ENCODE results near the gene B4GALNT1. TPM values are rescaled to one million over a fixed set of nuclear protein-coding genes. Genes with fewer than 3 reads are reported as not detected.
A peak's percentile ranks its signal among the peaks of the same experiment; 100 is the strongest.

B4GALNT1 gene
- total and polyA plus RNA-seq, 4 donors, result 0.11 to 0.30 (median 0.25) TPM; not detected in 1

DNA sequence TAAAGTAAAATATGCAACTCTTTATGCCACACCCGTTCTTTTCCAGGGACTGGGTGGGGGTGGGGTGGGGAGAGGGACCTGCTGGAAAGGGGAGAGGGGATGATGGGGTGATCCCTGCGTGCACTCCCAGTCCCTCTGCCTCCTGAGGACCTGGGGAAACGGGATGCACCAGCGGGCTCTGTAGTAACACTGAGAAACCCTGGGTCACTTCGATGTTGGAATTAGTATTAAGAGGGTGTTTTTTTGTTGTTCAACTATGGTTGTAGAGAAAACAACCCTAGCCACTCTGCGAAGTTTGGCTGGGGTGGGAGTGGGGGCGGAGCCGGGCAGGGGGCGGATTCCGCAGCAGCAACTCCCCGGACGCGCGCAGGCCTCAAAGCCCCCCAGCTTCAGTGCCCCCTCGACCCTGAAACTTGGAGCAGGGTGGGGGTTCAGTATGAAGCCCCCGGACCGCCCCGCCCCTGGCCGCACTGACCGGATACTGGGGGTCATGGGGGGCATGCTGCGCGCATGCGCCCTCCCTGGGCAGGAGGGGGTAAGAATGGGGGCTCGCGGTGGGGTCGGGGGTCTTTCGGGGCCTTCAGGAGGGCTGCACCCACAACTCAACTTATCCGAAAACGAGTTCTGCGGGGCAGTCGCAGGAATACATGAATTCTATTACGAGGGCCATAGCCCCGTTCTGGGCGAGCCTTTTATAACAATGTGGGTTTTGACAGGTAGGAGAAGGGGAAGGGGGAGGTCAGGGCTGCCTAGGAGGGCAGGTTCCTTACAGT, 23.0 kb downstream of the B4GALNT1 start:
- DNase-seq (ENCODE audit: low spot score), result no peak
- 16% methylated on average over 34 of the region's 34 CpGs for WGBS
- H3K27me3 ChIP-seq (ENCODE audit: control insufficient read depth in 4 of 4, insufficient read depth in 4 of 4, low read length in 3 of 4), result peaks cover 0 to 9% (median 4%) of the 10 kb centered on the region in 4 donors
- H3K4me3 ChIP-seq (ENCODE audit: low read depth in 1 of 3, low read length in 3 of 3), result no peak overlapping the region
- peak overlapping the region in 1 of 2 donors; percentile 53 for H3K27ac ChIP-seq (ENCODE audit: low read depth in 1 of 2, low read length in 2 of 2)
- H3K4me1 ChIP-seq (ENCODE audit: control insufficient read depth in 4 of 4, insufficient read depth in 4 of 4, low read length in 3 of 4), result peaks cover 0 to 12% (median 11%) of the 10 kb centered on the region in 4 donors
- H3K36me3 ChIP-seq (ENCODE audit: control insufficient read depth in 4 of 4, insufficient read depth in 3 of 4, low read depth in 1 of 4, low read length in 3 of 4), result no peaks in the 10 kb centered on the region
- TF ChIP-seq NR2F2 (IDR thresholded peaks at IDR 0.05), result peak; percentile 31
- TF ChIP-seq YY1 (IDR thresholded peaks at IDR 0.05), result no peak
- H3K9ac ChIP-seq (ENCODE audit: low read depth in 1 of 2, low read length in 2 of 2), result no peak overlapping the region
- no peaks in the 10 kb centered on the region for H3K9me3 ChIP-seq (ENCODE audit: control insufficient read depth in 4 of 4, low read length in 3 of 4)

DNA sequence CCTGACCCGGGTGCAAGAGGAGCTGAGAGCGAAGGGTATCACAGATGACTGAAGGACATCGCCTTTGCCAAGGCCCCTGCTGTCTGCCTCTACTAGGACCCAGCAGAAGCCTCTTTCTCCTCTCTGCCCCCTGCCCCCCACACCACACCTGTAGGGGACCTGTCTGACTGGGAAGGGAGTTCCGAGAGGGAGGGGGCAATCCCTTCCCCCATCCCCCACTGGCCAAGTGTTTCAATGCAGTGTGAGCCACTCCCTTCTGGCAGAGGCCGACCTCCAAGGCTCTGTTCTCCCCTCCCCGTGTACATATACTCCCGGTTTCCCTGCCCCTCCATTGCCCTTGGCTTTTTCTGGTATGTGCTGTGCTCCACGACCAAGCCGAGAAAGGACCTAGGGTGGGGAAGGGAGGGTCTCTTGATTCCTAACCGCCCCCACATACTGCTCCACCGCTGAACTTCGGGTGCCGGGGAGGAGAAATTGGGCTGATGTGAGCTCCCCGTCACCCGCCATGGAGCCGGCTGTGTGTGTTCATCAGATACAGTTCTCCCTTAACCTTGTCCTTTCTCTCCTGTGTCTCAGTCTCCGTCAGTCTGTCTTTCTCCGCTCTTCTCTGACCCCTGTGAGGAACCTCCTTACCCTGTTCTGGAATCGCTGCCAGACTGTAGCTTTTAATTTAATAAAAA, 23.8 kb downstream of the B4GALNT1 start:
- peaks cover 0 to 12% (median 11%) of the 10 kb centered on the region in 4 donors for H3K4me1 ChIP-seq (ENCODE audit: control insufficient read depth in 4 of 4, insufficient read depth in 4 of 4, low read length in 3 of 4)
- WGBS, result 57% methylated on average over 19 of the region's 19 CpGs
- no peak overlapping the region for H3K4me3 ChIP-seq (ENCODE audit: low read depth in 1 of 3, low read length in 3 of 3)
- H3K9ac ChIP-seq (ENCODE audit: low read depth in 1 of 2, low read length in 2 of 2), result no peak overlapping the region
- H3K9me3 ChIP-seq (ENCODE audit: control insufficient read depth in 4 of 4, low read length in 3 of 4), result no peaks in the 10 kb centered on the region
- no peak for DNase-seq (ENCODE audit: low spot score)
- H3K27me3 ChIP-seq (ENCODE audit: control insufficient read depth in 4 of 4, insufficient read depth in 4 of 4, low read length in 3 of 4), result peaks cover 0 to 12% (median 5%) of the 10 kb centered on the region in 4 donors
- no peaks in the 10 kb centered on the region for H3K36me3 ChIP-seq (ENCODE audit: control insufficient read depth in 4 of 4, insufficient read depth in 3 of 4, low read depth in 1 of 4, low read length in 3 of 4)
- no peak for TF ChIP-seq TAF1 (conservative IDR thresholded peaks at IDR 0.05)
- no peak for TF ChIP-seq HNF4G (IDR thresholded peaks at IDR 0.05)
- TF ChIP-seq RAD21 (IDR thresholded peaks at IDR 0.05), result no peak
- no peak for TF ChIP-seq HNF4A (conservative IDR thresholded peaks at IDR 0.05)
- no peak for TF ChIP-seq EGR1 (IDR thresholded peaks at IDR 0.05; ENCODE audit: low read depth in 2 of 2)
- no peak overlapping the region for H3K27ac ChIP-seq (ENCODE audit: low read depth in 1 of 2, low read length in 2 of 2)

DNA sequence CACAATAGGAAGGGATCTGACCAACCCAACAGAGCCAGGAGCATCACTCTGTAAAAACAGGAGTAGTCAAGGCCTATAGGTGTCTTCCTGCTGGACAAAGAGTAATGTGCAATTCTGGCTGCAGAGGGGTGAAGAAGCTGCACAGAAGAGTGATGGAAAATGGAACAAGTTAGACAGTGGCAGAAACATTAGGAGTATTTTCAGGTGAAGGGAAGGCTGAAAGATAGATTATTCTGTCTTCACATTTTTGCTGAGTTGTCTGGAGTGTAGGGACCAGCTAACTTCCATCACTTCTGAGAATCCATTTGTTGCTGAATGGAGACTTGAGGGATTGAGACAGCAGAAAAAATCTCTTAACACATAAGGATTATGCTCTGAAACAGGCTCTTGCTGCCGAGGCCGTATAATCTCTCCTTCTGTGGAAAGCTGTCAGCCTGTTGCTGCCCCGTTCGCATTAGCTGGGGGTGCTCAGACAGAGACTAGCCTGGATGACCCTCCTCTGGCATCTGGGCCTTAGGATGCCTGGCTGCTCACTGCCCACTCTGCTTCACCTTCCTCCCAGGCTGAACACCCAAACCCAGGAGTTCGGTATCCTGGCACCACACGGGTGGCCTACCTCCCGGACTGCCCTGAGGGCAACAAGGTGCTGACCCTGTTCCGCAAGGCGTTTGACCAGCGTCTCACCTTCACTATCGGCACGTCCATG, 24.9 kb downstream of the B4GALNT1 start:
- TF ChIP-seq HNF4G (IDR thresholded peaks at IDR 0.05), result no peak
- no peak for TF ChIP-seq NR2F2 (IDR thresholded peaks at IDR 0.05)
- TF ChIP-seq, protein P1, sequence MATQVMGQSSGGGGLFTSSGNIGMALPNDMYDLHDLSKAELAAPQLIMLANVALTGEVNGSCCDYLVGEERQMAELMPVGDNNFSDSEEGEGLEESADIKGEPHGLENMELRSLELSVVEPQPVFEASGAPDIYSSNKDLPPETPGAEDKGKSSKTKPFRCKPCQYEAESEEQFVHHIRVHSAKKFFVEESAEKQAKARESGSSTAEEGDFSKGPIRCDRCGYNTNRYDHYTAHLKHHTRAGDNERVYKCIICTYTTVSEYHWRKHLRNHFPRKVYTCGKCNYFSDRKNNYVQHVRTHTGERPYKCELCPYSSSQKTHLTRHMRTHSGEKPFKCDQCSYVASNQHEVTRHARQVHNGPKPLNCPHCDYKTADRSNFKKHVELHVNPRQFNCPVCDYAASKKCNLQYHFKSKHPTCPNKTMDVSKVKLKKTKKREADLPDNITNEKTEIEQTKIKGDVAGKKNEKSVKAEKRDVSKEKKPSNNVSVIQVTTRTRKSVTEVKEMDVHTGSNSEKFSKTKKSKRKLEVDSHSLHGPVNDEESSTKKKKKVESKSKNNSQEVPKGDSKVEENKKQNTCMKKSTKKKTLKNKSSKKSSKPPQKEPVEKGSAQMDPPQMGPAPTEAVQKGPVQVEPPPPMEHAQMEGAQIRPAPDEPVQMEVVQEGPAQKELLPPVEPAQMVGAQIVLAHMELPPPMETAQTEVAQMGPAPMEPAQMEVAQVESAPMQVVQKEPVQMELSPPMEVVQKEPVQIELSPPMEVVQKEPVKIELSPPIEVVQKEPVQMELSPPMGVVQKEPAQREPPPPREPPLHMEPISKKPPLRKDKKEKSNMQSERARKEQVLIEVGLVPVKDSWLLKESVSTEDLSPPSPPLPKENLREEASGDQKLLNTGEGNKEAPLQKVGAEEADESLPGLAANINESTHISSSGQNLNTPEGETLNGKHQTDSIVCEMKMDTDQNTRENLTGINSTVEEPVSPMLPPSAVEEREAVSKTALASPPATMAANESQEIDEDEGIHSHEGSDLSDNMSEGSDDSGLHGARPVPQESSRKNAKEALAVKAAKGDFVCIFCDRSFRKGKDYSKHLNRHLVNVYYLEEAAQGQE (IDR thresholded peaks at IDR 0.05), result no peak
- TF ChIP-seq EGR1 (IDR thresholded peaks at IDR 0.05; ENCODE audit: low read depth in 2 of 2), result no peak
- TF ChIP-seq, protein P2, sequence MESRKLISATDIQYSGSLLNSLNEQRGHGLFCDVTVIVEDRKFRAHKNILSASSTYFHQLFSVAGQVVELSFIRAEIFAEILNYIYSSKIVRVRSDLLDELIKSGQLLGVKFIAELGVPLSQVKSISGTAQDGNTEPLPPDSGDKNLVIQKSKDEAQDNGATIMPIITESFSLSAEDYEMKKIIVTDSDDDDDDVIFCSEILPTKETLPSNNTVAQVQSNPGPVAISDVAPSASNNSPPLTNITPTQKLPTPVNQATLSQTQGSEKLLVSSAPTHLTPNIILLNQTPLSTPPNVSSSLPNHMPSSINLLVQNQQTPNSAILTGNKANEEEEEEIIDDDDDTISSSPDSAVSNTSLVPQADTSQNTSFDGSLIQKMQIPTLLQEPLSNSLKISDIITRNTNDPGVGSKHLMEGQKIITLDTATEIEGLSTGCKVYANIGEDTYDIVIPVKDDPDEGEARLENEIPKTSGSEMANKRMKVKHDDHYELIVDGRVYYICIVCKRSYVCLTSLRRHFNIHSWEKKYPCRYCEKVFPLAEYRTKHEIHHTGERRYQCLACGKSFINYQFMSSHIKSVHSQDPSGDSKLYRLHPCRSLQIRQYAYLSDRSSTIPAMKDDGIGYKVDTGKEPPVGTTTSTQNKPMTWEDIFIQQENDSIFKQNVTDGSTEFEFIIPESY (IDR thresholded peaks at IDR 0.05), result no peak
- no peak for TF ChIP-seq JUND (IDR thresholded peaks at IDR 0.05)
- TF ChIP-seq TAF1 (conservative IDR thresholded peaks at IDR 0.05), result no peak
- TF ChIP-seq FOXA2 (IDR thresholded peaks at IDR 0.05), result no peak
- no peak for TF ChIP-seq RXRA (IDR thresholded peaks at IDR 0.05)
- no peak for TF ChIP-seq SP1 (IDR thresholded peaks at IDR 0.05)
- no peak for TF ChIP-seq YY1 (IDR thresholded peaks at IDR 0.05)
- TF ChIP-seq, protein P3, sequence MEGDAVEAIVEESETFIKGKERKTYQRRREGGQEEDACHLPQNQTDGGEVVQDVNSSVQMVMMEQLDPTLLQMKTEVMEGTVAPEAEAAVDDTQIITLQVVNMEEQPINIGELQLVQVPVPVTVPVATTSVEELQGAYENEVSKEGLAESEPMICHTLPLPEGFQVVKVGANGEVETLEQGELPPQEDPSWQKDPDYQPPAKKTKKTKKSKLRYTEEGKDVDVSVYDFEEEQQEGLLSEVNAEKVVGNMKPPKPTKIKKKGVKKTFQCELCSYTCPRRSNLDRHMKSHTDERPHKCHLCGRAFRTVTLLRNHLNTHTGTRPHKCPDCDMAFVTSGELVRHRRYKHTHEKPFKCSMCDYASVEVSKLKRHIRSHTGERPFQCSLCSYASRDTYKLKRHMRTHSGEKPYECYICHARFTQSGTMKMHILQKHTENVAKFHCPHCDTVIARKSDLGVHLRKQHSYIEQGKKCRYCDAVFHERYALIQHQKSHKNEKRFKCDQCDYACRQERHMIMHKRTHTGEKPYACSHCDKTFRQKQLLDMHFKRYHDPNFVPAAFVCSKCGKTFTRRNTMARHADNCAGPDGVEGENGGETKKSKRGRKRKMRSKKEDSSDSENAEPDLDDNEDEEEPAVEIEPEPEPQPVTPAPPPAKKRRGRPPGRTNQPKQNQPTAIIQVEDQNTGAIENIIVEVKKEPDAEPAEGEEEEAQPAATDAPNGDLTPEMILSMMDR (IDR thresholded peaks at IDR 0.05; ENCODE audit: low read depth, low read length, missing input control), result no peak
- TF ChIP-seq, protein P4, sequence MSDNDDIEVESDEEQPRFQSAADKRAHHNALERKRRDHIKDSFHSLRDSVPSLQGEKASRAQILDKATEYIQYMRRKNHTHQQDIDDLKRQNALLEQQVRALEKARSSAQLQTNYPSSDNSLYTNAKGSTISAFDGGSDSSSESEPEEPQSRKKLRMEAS (IDR thresholded peaks at IDR 0.05), result no peak
- TF ChIP-seq RAD21 (IDR thresholded peaks at IDR 0.05), result no peak
- no peak for TF ChIP-seq GABPA (IDR thresholded peaks at IDR 0.05 in 1 of 2, conservative IDR thresholded peaks at IDR 0.05 in 1 of 2)
- TF ChIP-seq, protein P5, sequence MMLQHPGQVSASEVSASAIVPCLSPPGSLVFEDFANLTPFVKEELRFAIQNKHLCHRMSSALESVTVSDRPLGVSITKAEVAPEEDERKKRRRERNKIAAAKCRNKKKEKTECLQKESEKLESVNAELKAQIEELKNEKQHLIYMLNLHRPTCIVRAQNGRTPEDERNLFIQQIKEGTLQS (IDR thresholded peaks at IDR 0.05), result no peak
- peaks cover 0 to 12% (median 11%) of the 10 kb centered on the region in 4 donors for H3K4me1 ChIP-seq (ENCODE audit: control insufficient read depth in 4 of 4, insufficient read depth in 4 of 4, low read length in 3 of 4)
- no peaks in the 10 kb centered on the region for H3K9me3 ChIP-seq (ENCODE audit: control insufficient read depth in 4 of 4, low read length in 3 of 4)
- no peak for DNase-seq (ENCODE audit: low spot score)
- H3K27me3 ChIP-seq (ENCODE audit: control insufficient read depth in 4 of 4, insufficient read depth in 4 of 4, low read length in 3 of 4), result peaks cover 0 to 8% (median 5%) of the 10 kb centered on the region in 4 donors
- WGBS, result 84% methylated on average over 12 of the region's 12 CpGs
- H3K27ac ChIP-seq (ENCODE audit: low read depth in 1 of 2, low read length in 2 of 2), result no peak overlapping the region
- H3K4me3 ChIP-seq (ENCODE audit: low read depth in 1 of 3, low read length in 3 of 3), result no peak overlapping the region
- no peaks in the 10 kb centered on the region for H3K36me3 ChIP-seq (ENCODE audit: control insufficient read depth in 4 of 4, insufficient read depth in 3 of 4, low read depth in 1 of 4, low read length in 3 of 4)
- no peak overlapping the region for H3K9ac ChIP-seq (ENCODE audit: low read depth in 1 of 2, low read length in 2 of 2)

Measured in liver (tissue), 9 donors.